HEK293 (cell line): ENCODE measurements around the gene ADCY10.
"Not testable (repeated sequence)": the region's sequence is repeated elsewhere in the genome, so short reads cannot be mapped to it uniquely, and the experiment has no call there.

Source experiments
- CTCF ChIA-PET: fragments of 350-600 bp; formaldehyde crosslinking; extraction: SDS; loops from one replicate; lab custom pipeline; 2021; ENCODE audit warnings: antibody characterized with exemption; lab: Yijun Ruan, JAX
- POLR2A ChIA-PET: fragments of 300-600 bp; formaldehyde crosslinking; extraction: SDS; loops from one replicate; lab custom pipeline; 2020; ENCODE audit warnings: antibody characterized with exemption, inconsistent platforms; lab: Yijun Ruan, JAX
- H3K27ac ChIP-seq: fragments of 200-500 bp; sonication (Bioruptor generic); 2 replicates; pipeline ENCODE4 v1.5.1; 2014; ENCODE audit warnings: low read depth, low read length, control low read depth, inconsistent platforms; ENCODE audit errors: extremely low read depth
- H3K36me3 ChIP-seq, 2 experiments: fragments of 200-500 bp in 1 of 2; sonication (Bioruptor generic) in 1 of 2; 1 replicate in 1 of 2; 2 replicates in 1 of 2; pipeline ENCODE4 v1.5.1; 2014 to 2017; ENCODE audit warnings: inconsistent platforms in 2 of 2, low read length in 2 of 2; ENCODE audit not compliant: control insufficient read depth in 2 of 2, insufficient read depth in 1 of 2
- H3K4me1 ChIP-seq: fragments of 200-500 bp; sonication (Bioruptor generic); 2 replicates; pipeline ENCODE4 v1.5.1; 2014; ENCODE audit warnings: mild to moderate bottlenecking, low read length, inconsistent platforms; ENCODE audit not compliant: control insufficient read depth, insufficient read depth
- H3K4me3 ChIP-seq: 2 replicates; pipeline ENCODE4 v1.5.1; 2011; ENCODE audit warnings: low read depth, mild to moderate bottlenecking, control low read depth, low read length, moderate library complexity
- H3K9me3 ChIP-seq: fragments of 200-500 bp; sonication (Bioruptor generic); 2 replicates; pipeline ENCODE4 v1.5.1; 2014; ENCODE audit warnings: low read depth, low read length, inconsistent platforms; ENCODE audit not compliant: control insufficient read depth, insufficient read depth
- EGR2 ChIP-seq: fragments of 450-650 bp; formaldehyde crosslinking; IDR thresholded peaks from 2 replicates; pipeline ENCODE4 v1.5.1; 2016; ENCODE audit warnings: low read depth, missing biosample characterization, missing genetic modification characterization
- KLF17 ChIP-seq: fragments of 450-650 bp; formaldehyde crosslinking; IDR thresholded peaks from 2 replicates; pipeline ENCODE4 v1.5.1; 2016; ENCODE audit warnings: missing biosample characterization, missing genetic modification characterization
- PRDM10 ChIP-seq: fragments of 450-650 bp; formaldehyde crosslinking; IDR thresholded peaks from 2 replicates; pipeline ENCODE4 v1.5.1; 2016; ENCODE audit warnings: missing biosample characterization, missing genetic modification characterization
- ZBTB6 ChIP-seq: fragments of 450-650 bp; formaldehyde crosslinking; IDR thresholded peaks from 2 replicates; pipeline ENCODE4 v1.5.1; 2017; ENCODE audit warnings: missing biosample characterization, missing genetic modification characterization
- ZBTB8A ChIP-seq: fragments of 450-650 bp; formaldehyde crosslinking; IDR thresholded peaks from 2 replicates; pipeline ENCODE4 v1.5.1; 2016; ENCODE audit warnings: missing biosample characterization, missing genetic modification characterization
- ZNF24 ChIP-seq: fragments of 450-650 bp; formaldehyde crosslinking; IDR thresholded peaks from 2 replicates; pipeline ENCODE4 v1.5.1; 2016; ENCODE audit warnings: missing biosample characterization, missing genetic modification characterization
- ZNF274 ChIP-seq, 2 experiments: fragments of 200-500 bp in 1 of 2; fragments of 450-650 bp in 1 of 2; sonication (Bioruptor generic) in 1 of 2; formaldehyde crosslinking in 1 of 2; IDR thresholded peaks; 2 replicates each; pipeline versions ENCODE4 v1.5.1 to v1.6.1; 2014 to 2016; ENCODE audit warnings: borderline replicate concordance in 1 of 2, inconsistent platforms in 1 of 2, low read length in 1 of 2, missing biosample characterization in 1 of 2, missing genetic modification characterization in 1 of 2
- ZNF280C ChIP-seq: fragments of 450-650 bp; formaldehyde crosslinking; IDR thresholded peaks from 2 replicates; pipeline ENCODE4 v1.5.1; 2016; ENCODE audit warnings: missing biosample characterization, missing genetic modification characterization
- ZNF302 ChIP-seq: fragments of 450-650 bp; formaldehyde crosslinking; IDR thresholded peaks from 2 replicates; pipeline ENCODE4 v1.5.1; 2016; ENCODE audit warnings: missing biosample characterization, missing genetic modification characterization, low read depth
- ZNF433 ChIP-seq: fragments of 450-650 bp; formaldehyde crosslinking; IDR thresholded peaks from 2 replicates; pipeline ENCODE4 v1.5.1; 2016; ENCODE audit warnings: missing biosample characterization, missing genetic modification characterization, low read depth
- ZNF555 ChIP-seq: fragments of 450-650 bp; formaldehyde crosslinking; conservative IDR thresholded peaks from 2 replicates; pipeline ENCODE4 v1.5.1; 2017; ENCODE audit warnings: missing biosample characterization, mild to moderate bottlenecking, missing genetic modification characterization, inconsistent platforms
- ZNF596 ChIP-seq: fragments of 450-650 bp; IDR thresholded peaks from 2 replicates; pipeline ENCODE4 v1.5.0; 2018; ENCODE audit warnings: missing biosample characterization, mild to moderate bottlenecking, missing genetic modification characterization, moderate library complexity
- ZNF677 ChIP-seq: fragments of 450-650 bp; IDR thresholded peaks from 2 replicates; pipeline ENCODE4 v1.5.0; 2018; ENCODE audit warnings: missing biosample characterization, mild to moderate bottlenecking, missing genetic modification characterization, moderate library complexity
- ZNF704 ChIP-seq: fragments of 450-650 bp; formaldehyde crosslinking; IDR thresholded peaks from 2 replicates; pipeline ENCODE4 v1.5.1; 2016; ENCODE audit warnings: missing biosample characterization, missing genetic modification characterization
- ZNF792 ChIP-seq: fragments of 450-650 bp; formaldehyde crosslinking; IDR thresholded peaks from 2 replicates; pipeline ENCODE4 v1.5.1; 2016; ENCODE audit warnings: missing biosample characterization, missing genetic modification characterization

Gene ADCY10

GRCh38 chr1:167863921-167864279, 50.0 kb downstream of the ADCY10 start:
- Histone ChIP-seq H3K4me1 (no peaks in the 10 kb centered on the region), H3K4me3 (no peak overlapping the region), H3K27ac (no peak overlapping the region), H3K9me3 (no peaks in the 10 kb centered on the region), H3K36me3 (no peaks in the 10 kb centered on the region)
- TF ChIP-seq EGR2 (tag by site-specific recombination): peak; percentile 15; the same call in 1 of the 2 replicates
- no peak for TF ChIP-seq ZNF433 (tag by site-specific recombination)
- TF ChIP-seq ZNF24 (tag by site-specific recombination): no peak
- no peak for TF ChIP-seq ZNF302 (tag by site-specific recombination)
- TF ChIP-seq ZNF555: no peak
- ChIA-PET CTCF (interaction anchor here (0.7 kb wide), 1 partner anchor 8 kb away, joined by 3 read pairs; no protein-coding TSS in a partner anchor), POLR2A (no interaction called here)

GRCh38 chr1:167863191-167863920, 50.6 kb downstream of the ADCY10 start:
- peak; percentile 50; the same call in 1 of the 2 replicates for TF ChIP-seq ZNF677 (tag by site-specific recombination)
- H3K4me1 ChIP-seq, H3K27ac ChIP-seq, H3K9me3 ChIP-seq, POLR2A ChIA-PET, H3K36me3 ChIP-seq, H3K4me3 ChIP-seq: not testable (repeated sequence)
- CTCF ChIA-PET: interaction anchor here (0.7 kb wide), 1 partner anchor 9 kb away, joined by 3 read pairs; no protein-coding TSS in a partner anchor

- H3K4me1 ChIP-seq: no peaks in the 10 kb centered on the region
- H3K9me3 ChIP-seq: no peaks in the 10 kb centered on the region
- CTCF ChIA-PET: no interaction called here
- TF ChIP-seq ZNF274 (IDR thresholded peaks at IDR 0.05; ENCODE audit: low read length) (no peak), ZNF274 (tag by site-specific recombination; IDR thresholded peaks at IDR 0.05; ENCODE audit: borderline replicate concordance) (no peak), PRDM10 (tag by site-specific recombination) (0 out of 2 replicates have a peak, but pooled peaks have one; percentile 16), ZBTB6 (no peak)
- TF ChIP-seq, all 188 proteins: peak for 1
- H3K36me3 ChIP-seq: no peaks in the 10 kb centered on the region
- POLR2A ChIA-PET: no interaction called here
- H3K27ac ChIP-seq: no peak overlapping the region
- no peak overlapping the region for H3K4me3 ChIP-seq
These were observed 51.4 kb downstream of the ADCY10 start for GRCh38 chr1:167862432-167863076.

GRCh38 chr1:167861664-167862381, 52.1 kb downstream of the ADCY10 start:
- ChIA-PET CTCF (no interaction called here), POLR2A (no interaction called here)
- Histone ChIP-seq H3K36me3 (no peaks in the 10 kb centered on the region), H3K4me3 (no peak overlapping the region), H3K4me1 (no peaks in the 10 kb centered on the region), H3K9me3 (no peaks in the 10 kb centered on the region), H3K27ac (no peak overlapping the region)
- TF ChIP-seq KLF17 (tag by site-specific recombination) (no peak), ZNF704 (tag by site-specific recombination) (no peak), ZNF792 (no peak), ZBTB8A (tag by site-specific recombination) (no peak), ZNF596 (tag by site-specific recombination) (no peak), ZNF280C (no peak)
